Stimulated activated CD8-positive, alpha-beta memory T cell treated with anti-CD3 and anti-CD28 coated beads, Interleukin-4, amount 100 ng/mL, for 48 hours (primary cell): ENCODE results near the gene COPZ2.
"Not testable (repeated sequence)": the region's sequence is repeated elsewhere in the genome, so short reads cannot be mapped to it uniquely, and the experiment has no call there.

ENCODE experiments used
- DNase-seq: peaks from one replicate; pipeline ENCODE4 v3.0.0-alpha.2; 2020

The COPZ2 gene

GRCh38 chr17:48003417-48004151 is 34.0 kb downstream of the COPZ2 start:
- no peak for DNase-seq

- DNase-seq = no peak
Observed at GRCh38 chr17:48002916-48003416, 34.6 kb downstream of the COPZ2 start.

- DNase-seq = no peak
Observed at GRCh38 chr17:48002266-48002915, 35.2 kb downstream of the COPZ2 start.

GRCh38 chr17:48001657-48002056 is 35.9 kb downstream of the COPZ2 start:
- DNase-seq = not testable (repeated sequence)

GRCh38 chr17:48001197-48001596 is 36.4 kb downstream of the COPZ2 start:
- DNase-seq = no peak

GRCh38 chr17:47999582-47999981 is 38.0 kb downstream of the COPZ2 start:
- no peak for DNase-seq

- no peak for DNase-seq
Observed at GRCh38 chr17:47998044-47998443, 39.6 kb downstream of the COPZ2 start.

GRCh38 chr17:47997586-47997985 is 40.0 kb downstream of the COPZ2 start:
- DNase-seq = no peak

- DNase-seq = no peak
Observed at GRCh38 chr17:47996201-47996600, 41.4 kb downstream of the COPZ2 start.

GRCh38 chr17:47995241-47995935 is 42.2 kb downstream of the COPZ2 start:
- no peak for DNase-seq

- no peak for DNase-seq
Observed at GRCh38 chr17:47994724-47995123, 42.9 kb downstream of the COPZ2 start.

- DNase-seq = no peak
Observed at GRCh38 chr17:47993964-47994363, 43.6 kb downstream of the COPZ2 start.

GRCh38 chr17:47993031-47993564 is 44.5 kb downstream of the COPZ2 start:
- DNase-seq = no peak

- no peak for DNase-seq
Observed at GRCh38 chr17:47992216-47992615, 45.4 kb downstream of the COPZ2 start.

- DNase-seq = no peak
Observed at GRCh38 chr17:47990962-47991731, 46.5 kb downstream of the COPZ2 start.

- DNase-seq = no peak
Observed at GRCh38 chr17:47989700-47990099, 47.9 kb downstream of the COPZ2 start.

GRCh38 chr17:47989159-47989558 is 48.4 kb downstream of the COPZ2 start:
- no peak for DNase-seq

- not testable (repeated sequence) for DNase-seq
Observed at GRCh38 chr17:47988445-47988844, 49.2 kb downstream of the COPZ2 start.

- DNase-seq = no peak
Observed at GRCh38 chr17:47987240-47987835, 50.3 kb downstream of the COPZ2 start.

- DNase-seq = no peak
Observed at GRCh38 chr17:47986520-47986919, 51.1 kb downstream of the COPZ2 start.

- DNase-seq = no peak
Observed at GRCh38 chr17:47983492-47984223, 53.9 kb downstream of the COPZ2 start.
